ENCODE data around the gene INSR.
"Not testable (repeated sequence)": the region's sequence is repeated elsewhere in the genome, so short reads cannot be mapped to it uniquely, and the experiment has no call there.

The INSR gene

DNA sequence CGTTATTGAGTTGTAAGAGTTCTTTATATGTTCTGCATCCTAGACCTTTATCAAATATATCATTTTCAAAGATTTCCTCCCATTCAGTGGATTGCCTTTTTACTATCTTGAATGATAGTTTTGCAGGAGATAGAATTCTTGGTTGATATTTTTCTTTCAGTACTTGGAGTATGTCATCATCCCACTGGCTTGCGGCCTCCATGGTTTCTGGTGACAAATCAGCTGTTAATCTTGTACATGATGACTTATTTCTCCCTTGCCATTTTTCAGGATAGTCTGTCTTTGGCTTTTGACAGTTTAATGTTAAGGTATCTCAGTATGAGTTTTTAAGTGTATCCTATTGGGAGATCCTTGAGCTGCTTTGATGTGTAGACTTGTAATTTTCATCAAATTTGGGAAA is 216.2 kb downstream of the INSR start:
- DNase-seq, result no peak

DNA sequence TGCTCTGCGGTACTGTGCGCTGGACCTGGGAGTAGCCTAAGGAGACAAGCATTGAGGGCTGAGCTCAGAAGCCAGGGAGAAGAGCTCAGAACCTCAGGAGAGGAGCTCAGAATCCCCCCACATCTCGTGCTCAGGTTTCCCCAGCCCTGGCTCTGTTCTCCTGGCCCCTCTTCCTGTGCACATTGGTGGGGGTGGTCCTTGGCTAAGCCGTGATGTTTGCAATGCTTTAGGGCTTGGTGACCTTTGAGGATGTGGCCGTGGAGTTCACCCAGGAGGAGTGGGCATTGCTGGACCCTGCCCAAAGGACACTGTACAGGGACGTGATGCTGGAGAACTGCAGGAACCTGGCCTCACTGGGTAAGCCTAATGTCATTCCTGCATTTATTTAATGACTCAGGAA is 218.1 kb downstream of the INSR start:
- DNase-seq, result no peak

DNA sequence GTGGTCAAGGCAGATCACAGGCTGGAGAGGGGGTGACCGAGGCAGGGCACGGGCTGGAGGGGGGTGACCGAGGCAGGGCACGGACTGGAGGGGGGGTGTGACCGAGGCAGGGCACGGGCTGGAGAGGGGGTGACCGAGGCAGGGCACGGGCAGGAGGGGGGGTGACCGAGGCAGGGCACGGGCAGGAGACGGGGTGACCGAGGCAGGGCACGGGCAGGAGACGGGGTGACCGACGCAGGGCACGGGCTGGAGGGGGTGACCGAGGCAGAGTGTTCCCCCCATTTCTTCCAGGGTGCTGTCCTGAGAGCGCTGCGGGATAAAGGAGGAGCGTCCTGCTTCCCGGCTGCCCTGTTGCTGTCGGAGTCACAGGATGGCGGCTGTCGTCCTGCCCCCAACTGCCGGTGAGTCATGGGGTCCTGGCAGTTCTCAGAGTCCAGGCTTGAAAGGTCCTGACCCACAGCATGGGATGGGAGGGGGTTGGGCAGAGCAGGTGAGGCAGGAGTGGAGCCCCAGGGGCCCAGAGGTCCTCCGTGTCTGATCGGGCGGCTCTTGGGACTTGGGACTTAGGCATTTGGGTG is 219.4 kb downstream of the INSR start:
- no peak for DNase-seq

DNA sequence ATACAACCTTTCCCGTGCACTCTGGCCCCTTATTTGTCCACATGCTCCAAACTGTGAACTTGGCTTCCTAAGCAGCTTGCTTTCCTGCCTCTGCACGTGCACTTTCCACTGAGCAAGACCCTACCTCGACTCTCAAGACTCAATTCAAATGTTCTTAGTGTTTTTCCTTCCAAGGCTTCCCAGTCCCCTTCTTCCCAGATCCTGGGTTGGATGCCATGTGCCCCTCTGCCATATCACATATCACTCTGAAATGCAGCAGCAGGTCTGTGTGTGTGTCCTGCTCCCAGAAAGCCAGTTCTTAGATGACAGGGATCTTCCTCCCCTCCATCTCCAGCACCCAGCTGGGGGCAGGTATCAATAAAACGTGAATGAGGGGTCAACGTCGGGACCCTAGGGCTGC is 221.7 kb downstream of the INSR start:
- no peak for DNase-seq

DNA sequence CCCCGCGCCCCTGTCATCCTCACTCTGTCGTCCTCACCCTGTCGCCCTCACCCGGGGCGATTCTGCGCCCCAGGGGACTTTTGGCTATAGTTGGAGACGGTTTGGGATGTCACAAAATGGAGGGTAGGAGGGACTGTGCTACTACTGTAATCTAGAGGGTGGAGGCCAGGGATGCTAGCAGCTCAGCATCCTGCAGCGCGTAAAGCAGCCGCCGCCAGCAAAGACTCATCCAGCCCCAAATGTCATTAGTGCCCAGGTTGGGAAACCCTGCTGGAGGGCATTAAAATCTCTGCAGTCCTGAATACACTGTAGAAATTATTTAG is 224.3 kb downstream of the INSR start:
- DNase-seq, result no peak

DNA sequence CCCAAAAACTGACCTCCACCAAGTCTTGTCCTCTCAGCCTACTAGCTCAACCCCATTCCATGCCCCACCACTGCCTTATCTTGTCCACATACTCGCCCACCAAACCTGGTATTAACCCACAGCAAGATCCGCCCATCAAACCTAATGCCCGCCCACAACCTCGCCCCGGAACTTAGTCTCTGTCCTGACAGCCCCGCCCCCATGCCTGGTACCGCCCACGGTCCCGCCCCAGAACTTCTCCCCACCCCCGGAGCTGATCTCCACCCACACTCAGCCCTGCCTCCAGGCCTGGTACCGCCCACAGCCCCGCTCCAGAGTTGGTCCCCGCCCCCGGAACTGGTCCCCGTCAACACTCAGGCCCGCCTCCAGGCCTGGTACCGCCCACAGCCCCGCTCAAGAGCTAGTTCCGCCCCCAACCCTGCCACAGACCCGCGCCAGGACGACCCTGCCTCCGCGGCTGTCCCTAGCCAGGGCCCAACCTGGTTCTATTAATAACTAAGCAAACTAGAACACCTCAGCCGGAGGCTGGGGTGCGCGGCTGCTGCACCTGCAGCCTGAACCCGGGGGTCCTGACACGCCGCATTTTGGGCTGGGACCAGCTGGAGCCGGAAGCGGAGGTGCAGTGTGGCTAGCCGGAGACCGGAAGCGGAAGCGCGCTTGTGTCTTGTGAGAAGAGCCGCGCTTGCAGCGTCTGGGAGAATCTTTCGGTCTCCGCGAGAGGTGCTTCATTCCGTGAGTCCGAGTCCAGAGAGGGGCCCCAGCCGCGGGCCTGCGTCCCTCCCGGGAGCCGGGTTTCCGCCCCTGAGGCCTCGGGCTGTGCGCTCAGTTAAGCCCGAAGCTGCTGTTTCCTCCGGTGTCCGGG is 224.9 kb downstream of the INSR start, which contains the start of gene ZNF557:
TSS of gene ZNF557 (plus strand) at position 662 of the 862 bp plus-strand sequence. CDS start 5,372 bp downstream, outside the sequence.
- DNase-seq, result peak; percentile 99

DNA sequence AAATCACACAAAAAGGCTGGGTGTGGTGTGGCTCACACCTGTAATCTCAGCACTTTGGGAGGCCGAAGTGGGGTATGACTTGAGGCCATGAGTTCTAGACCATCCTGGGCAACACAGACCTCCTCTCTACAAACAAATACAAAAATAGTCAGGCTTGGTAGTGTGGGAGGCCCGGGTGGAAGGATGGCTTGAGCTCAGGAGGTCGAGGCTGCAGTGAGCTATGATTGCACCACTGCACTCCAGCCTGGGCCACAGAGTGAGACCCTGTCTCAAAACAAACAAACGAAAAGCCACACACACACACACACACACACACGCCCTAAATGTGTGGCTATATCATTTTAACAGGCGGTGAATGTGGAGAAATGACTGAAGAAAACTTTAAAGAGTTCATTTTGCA is 225.6 kb downstream of the INSR start:
- no peak for DNase-seq

DNA sequence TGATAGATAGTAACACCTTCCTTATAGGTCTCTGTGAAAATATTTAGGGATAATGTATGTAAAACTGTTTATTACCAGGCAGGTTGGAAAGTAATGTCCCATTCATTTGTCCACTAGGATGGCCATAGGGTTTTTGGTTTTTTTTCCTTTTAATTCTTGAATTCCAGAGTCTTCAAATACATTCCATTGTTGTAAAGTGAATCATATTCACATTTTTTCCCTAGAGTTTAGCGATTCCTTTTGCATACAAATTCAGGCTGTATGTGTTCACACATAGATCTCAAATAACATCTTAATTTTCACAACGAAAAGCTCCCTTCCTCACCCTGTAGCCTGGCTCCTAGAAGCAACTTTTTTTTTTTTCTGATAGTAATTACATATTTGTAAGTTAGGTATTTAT is 226.5 kb downstream of the INSR start:
- no peak for DNase-seq

DNA sequence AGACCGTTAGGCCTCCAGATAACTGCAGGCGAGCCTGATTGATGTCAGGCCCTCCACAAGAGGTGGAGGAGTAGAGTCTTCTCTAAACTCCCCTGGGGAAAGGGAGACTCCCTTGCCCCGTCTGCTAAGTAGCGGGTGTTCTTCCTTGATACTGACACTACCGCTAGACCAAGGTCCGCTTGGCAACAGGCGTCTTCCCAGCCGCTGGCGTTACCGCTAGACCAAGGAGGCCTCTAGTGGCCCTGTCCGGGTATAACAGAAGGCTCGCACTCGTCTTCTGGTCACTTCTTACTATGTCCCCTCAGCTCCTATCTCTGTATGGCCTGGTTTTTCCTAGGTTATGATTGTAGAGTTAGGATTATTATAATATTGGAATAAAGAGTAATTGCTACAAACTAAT is 227.1 kb downstream of the INSR start:
- not testable (repeated sequence) for DNase-seq

DNA sequence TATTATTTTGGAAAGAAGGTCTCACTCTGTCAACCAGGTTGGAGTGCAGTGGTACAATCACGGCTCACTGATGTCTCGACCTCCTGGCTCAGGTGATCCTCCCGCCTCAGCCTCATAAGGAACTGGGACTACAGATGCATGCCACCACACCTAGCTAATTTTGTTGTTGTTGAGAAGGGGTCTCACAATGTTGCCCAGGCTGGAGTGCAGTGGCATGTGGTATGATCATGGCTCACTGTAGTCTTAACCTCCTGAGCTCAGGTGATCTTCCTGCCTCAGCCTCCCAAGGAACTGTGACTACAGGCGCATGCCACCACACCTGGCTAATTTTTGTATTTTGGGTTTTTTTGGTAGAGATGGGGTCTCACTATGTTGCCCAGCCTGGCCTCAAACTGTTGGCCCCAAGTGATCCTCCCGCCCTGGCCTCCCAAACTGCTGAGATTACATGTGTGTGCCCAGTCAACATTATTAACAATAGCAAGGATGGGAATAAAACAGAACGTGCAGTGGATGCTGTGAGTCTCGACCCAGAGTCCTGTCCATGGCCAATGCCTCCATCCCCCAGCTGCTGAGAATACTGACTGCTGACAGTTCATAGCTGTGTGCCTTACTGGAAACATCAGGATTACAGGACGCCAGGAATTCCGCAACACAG is 230.3 kb downstream of the INSR start:
- no peak for DNase-seq

DNA sequence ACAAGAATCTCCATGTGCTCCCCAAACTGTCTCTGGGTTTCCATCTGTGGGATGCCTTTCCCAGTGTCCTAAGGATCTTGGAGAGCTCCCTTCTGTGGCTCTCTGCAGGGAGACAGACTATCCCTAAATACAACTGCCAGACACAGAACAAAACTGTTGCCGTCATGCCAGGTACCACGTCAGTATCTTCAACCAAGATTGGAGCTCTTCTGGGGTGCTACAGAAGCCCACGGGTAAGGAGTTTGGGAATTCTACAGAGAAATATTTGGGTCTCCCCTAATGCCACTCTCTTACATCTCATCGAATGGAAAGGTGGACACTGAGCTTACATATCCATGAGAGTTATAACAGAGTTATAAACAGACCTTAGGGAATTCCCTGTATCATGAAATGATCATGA is 230.9 kb downstream of the INSR start:
- no peak for DNase-seq

Data from activated effector memory CD4-positive, alpha-beta T cell treated with anti-CD3 and anti-CD28 coated beads, Interleukin-2, amount 50 U/mL, for 16 hours (primary cell).